Measurements from ENCODE around the gene FAM210A. TPM values are rescaled to one million over a fixed set of nuclear protein-coding genes. Genes with fewer than 3 reads are reported as not detected.

Gene FAM210A
- total RNA-seq, 1 experiment from 2014 or later = 17.1 TPM

GRCh38 chr18:13641551-13642439, 84.6 kb downstream of the FAM210A start:
- CTCF ChIA-PET = no interaction called here
- Histone ChIP-seq H3K36me3 (ENCODE audit: control insufficient read depth, insufficient read depth, low read length) (no peaks in the 10 kb centered on the region), H3K27me3 (replicated peaks; ENCODE audit: control insufficient read depth, insufficient read depth, low read length) (no peaks in the 10 kb centered on the region; the same call in 1 of the 2 replicates), H3K4me3 (ENCODE audit: low read depth, low read length) (no peak overlapping the region), H3K9me3 (no peaks in the 10 kb centered on the region), H3K4me1 (no peaks in the 10 kb centered on the region)
- intact Hi-C loops (cut with micrococcal nuclease; ENCODE audit: unreplicated experiment) = no loop called here
- Mint-ChIP-seq H3K27ac (ENCODE audit: unreplicated experiment) (no peak overlapping the region), H3K9me3 (ENCODE audit: unreplicated experiment) (peaks cover 10% of the 10 kb centered on the region), H3K36me3 (ENCODE audit: insufficient read depth, unreplicated experiment) (no peaks in the 10 kb centered on the region), H3K4me3 (ENCODE audit: unreplicated experiment) (no peak overlapping the region), H3K4me1 (ENCODE audit: low read depth, unreplicated experiment) (no peaks in the 10 kb centered on the region), H3K27me3 (ENCODE audit: insufficient read depth, unreplicated experiment) (no peaks in the 10 kb centered on the region)
- no peak for TF ChIP-seq CTCF (IDR thresholded peaks at IDR 0.05; ENCODE audit: insufficient read depth in 1 of 2, low read depth in 1 of 2, low read length in 1 of 2, severe bottlenecking in 1 of 2, unreplicated experiment in 1 of 2)
- DNase-seq = no peak
- POLR2A ChIA-PET = no interaction called here
- BruUV-seq (replicated peaks) = no TSS peak

- no peak overlapping the region for H3K27ac Mint-ChIP-seq (ENCODE audit: unreplicated experiment)
- no peak overlapping the region for H3K4me3 ChIP-seq (ENCODE audit: low read depth, low read length)
- no peaks in the 10 kb centered on the region; the same call in 1 of the 2 replicates for H3K27me3 ChIP-seq (replicated peaks; ENCODE audit: control insufficient read depth, insufficient read depth, low read length)
- DNase-seq = no peak
- H3K4me1 Mint-ChIP-seq (ENCODE audit: low read depth, unreplicated experiment) = no peaks in the 10 kb centered on the region
- H3K9me3 Mint-ChIP-seq (ENCODE audit: unreplicated experiment) = peaks cover 10% of the 10 kb centered on the region
- no peaks in the 10 kb centered on the region for H3K9me3 ChIP-seq
- no peaks in the 10 kb centered on the region for H3K4me1 ChIP-seq
- BruUV-seq (replicated peaks) = no TSS peak
- no peak overlapping the region for H3K4me3 Mint-ChIP-seq (ENCODE audit: unreplicated experiment)
- ChIA-PET CTCF (no interaction called here), POLR2A (no interaction called here)
- intact Hi-C loops (cut with micrococcal nuclease; ENCODE audit: unreplicated experiment) = no loop called here
- H3K27me3 Mint-ChIP-seq (ENCODE audit: insufficient read depth, unreplicated experiment) = no peaks in the 10 kb centered on the region
- TF ChIP-seq CTCF (IDR thresholded peaks at IDR 0.05; ENCODE audit: insufficient read depth in 1 of 2, low read depth in 1 of 2, low read length in 1 of 2, severe bottlenecking in 1 of 2, unreplicated experiment in 1 of 2) = no peak
- no peaks in the 10 kb centered on the region for H3K36me3 ChIP-seq (ENCODE audit: control insufficient read depth, insufficient read depth, low read length)
- H3K36me3 Mint-ChIP-seq (ENCODE audit: insufficient read depth, unreplicated experiment) = no peaks in the 10 kb centered on the region
These were observed 86.0 kb downstream of the FAM210A start for GRCh38 chr18:13640266-13640860.

DNA sequence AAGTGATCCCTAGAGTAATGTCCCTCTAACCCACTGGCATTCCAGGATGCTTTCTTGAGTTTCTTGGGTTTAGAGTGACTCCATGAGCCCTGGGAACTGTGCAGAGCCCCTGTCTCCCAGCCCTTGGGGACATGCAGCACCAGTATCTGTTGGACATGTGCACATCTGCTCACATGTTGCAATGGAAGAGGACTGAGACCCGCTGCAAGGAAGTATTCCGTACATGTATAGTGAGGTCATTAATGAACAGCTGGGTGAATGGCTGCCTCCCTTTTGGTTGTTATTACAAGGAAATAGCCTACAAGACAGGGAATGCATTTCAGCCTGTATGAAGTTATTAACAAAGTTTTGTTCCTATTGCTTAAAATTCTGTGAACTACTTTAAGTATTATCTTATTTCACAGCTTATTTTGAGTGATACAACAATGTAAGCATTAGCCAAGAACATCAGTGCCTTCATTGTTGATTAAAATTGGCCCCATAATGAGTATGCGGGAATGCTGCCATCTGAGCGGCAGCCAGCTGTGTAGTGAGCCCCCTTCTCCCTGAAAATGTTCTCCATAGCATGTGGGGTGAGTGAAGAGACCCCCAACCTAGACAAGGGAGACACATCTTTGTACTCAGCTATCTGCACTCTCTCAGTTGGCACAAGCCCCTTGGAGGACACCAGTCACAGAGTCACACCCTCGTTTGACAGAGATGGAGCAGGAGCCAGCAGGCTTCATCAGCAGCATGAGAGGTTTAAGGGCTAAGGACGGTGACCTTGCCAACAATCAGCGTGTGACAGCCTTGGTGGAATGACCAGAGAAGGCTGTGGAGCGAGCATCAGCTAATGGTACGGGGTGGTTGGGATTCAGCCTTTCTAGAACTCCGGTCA, 87.4 kb downstream of the FAM210A start:
- H3K27ac Mint-ChIP-seq (ENCODE audit: unreplicated experiment) = no peak overlapping the region
- ChIA-PET CTCF (no interaction called here), POLR2A (no interaction called here)
- H3K9me3 ChIP-seq = peaks cover 5% of the 10 kb centered on the region; the same call in 1 of the 2 replicates
- no peaks in the 10 kb centered on the region for H3K4me1 ChIP-seq
- intact Hi-C loops (cut with micrococcal nuclease; ENCODE audit: unreplicated experiment) = no loop called here
- no peaks in the 10 kb centered on the region for H3K36me3 Mint-ChIP-seq (ENCODE audit: insufficient read depth, unreplicated experiment)
- peaks cover 4% of the 10 kb centered on the region for H3K27me3 Mint-ChIP-seq (ENCODE audit: insufficient read depth, unreplicated experiment)
- H3K4me3 ChIP-seq (ENCODE audit: low read depth, low read length) = no peak overlapping the region
- no peak for TF ChIP-seq CTCF (IDR thresholded peaks at IDR 0.05; ENCODE audit: insufficient read depth in 1 of 2, low read depth in 1 of 2, low read length in 1 of 2, severe bottlenecking in 1 of 2, unreplicated experiment in 1 of 2)
- no peaks in the 10 kb centered on the region for H3K36me3 ChIP-seq (ENCODE audit: control insufficient read depth, insufficient read depth, low read length)
- no TSS peak for BruUV-seq (replicated peaks)
- DNase-seq = no peak
- peaks cover 10% of the 10 kb centered on the region for H3K9me3 Mint-ChIP-seq (ENCODE audit: unreplicated experiment)
- H3K4me1 Mint-ChIP-seq (ENCODE audit: low read depth, unreplicated experiment) = no peaks in the 10 kb centered on the region
- no peaks in the 10 kb centered on the region; the same call in 1 of the 2 replicates for H3K27me3 ChIP-seq (replicated peaks; ENCODE audit: control insufficient read depth, insufficient read depth, low read length)
- no peak overlapping the region for H3K4me3 Mint-ChIP-seq (ENCODE audit: unreplicated experiment)

Measured in Caco-2 (cell line).